Measurements from ENCODE around the gene EGFL7. TPM values are rescaled to one million over a fixed set of nuclear protein-coding genes. Genes with fewer than 3 reads are reported as not detected.

EGFL7 gene
- total RNA-seq, 4 donors from 2014 or later: 119 to 1,791 (median 307) TPM

DNA sequence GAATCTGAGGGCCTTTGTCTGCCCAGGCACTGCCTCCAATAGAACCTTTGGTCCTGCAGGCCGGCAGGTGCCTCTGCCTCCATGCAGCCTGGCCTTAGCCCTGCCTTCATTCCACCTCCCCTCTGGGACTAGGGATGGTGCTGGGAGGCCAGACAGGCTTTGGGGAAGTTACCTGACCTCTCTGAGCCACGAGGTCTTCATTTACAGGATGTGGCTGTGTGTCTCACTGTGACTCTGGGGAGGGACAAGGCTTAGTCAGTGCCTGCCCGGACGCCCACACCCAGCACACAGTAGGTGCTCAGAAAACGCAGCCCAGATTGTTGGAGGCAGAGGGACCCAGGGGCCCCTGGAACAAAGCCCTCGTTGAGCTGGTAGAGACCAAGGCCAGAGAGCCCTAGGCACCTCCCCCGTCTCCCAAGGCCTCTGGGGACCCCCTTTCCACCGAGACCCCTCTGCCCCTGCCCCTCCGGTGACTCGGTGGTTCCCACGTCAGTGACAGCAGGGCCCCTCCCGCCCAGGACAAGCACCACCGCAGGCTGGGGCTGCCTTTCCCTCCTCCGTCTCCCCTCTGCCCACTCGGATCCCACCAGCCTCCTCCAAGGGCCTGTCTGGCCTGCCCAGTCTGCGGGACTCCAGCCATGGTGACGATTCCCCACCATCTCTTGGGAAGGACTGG lies 46.9 kb upstream of the EGFL7 start:
- no peaks in the 10 kb centered on the region for H3K36me3 ChIP-seq
- no peak overlapping the region for H3K27ac ChIP-seq
- no peak overlapping the region for H3K4me3 ChIP-seq
- H3K9me3 ChIP-seq: no peaks in the 10 kb centered on the region
- intact Hi-C loops (cut with DNase I; ENCODE audit: low total_unique reads): no loop called here
- TF ChIP-seq, protein P1, sequence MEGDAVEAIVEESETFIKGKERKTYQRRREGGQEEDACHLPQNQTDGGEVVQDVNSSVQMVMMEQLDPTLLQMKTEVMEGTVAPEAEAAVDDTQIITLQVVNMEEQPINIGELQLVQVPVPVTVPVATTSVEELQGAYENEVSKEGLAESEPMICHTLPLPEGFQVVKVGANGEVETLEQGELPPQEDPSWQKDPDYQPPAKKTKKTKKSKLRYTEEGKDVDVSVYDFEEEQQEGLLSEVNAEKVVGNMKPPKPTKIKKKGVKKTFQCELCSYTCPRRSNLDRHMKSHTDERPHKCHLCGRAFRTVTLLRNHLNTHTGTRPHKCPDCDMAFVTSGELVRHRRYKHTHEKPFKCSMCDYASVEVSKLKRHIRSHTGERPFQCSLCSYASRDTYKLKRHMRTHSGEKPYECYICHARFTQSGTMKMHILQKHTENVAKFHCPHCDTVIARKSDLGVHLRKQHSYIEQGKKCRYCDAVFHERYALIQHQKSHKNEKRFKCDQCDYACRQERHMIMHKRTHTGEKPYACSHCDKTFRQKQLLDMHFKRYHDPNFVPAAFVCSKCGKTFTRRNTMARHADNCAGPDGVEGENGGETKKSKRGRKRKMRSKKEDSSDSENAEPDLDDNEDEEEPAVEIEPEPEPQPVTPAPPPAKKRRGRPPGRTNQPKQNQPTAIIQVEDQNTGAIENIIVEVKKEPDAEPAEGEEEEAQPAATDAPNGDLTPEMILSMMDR (IDR thresholded peaks at IDR 0.05): no peak
- TF ChIP-seq POLR2A (IDR thresholded peaks at IDR 0.05): no peak
- no peak for DNase-seq
- no peaks in the 10 kb centered on the region for H3K27me3 ChIP-seq
- no peaks in the 10 kb centered on the region for H3K4me1 ChIP-seq

DNA sequence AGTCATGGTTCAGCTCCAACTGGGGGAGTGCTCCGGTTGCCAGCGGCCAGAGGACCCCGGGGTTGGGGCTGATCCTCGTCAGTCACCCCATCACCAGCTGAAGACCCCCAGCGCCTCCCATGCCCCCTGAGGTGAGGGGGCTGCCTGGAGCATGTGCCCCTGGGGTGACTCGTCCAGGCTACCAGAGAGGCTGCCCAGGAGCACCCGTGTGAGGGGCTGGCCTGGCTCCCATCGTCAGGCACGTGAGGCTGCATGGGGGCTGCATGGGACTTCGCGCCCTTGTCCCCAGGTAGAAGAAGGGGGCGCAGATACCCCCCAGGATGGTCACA lies 46.4 kb upstream of the EGFL7 start:
- Histone ChIP-seq H3K27ac (no peak overlapping the region), H3K4me1 (no peaks in the 10 kb centered on the region), H3K36me3 (no peaks in the 10 kb centered on the region), H3K9me3 (no peaks in the 10 kb centered on the region), H3K4me3 (no peak overlapping the region), H3K27me3 (no peaks in the 10 kb centered on the region)
- intact Hi-C loops (cut with DNase I; ENCODE audit: low total_unique reads): no loop called here
- DNase-seq: no peak
- no peak for TF ChIP-seq POLR2A (IDR thresholded peaks at IDR 0.05)
- TF ChIP-seq, protein P1 (IDR thresholded peaks at IDR 0.05): no peak

DNA sequence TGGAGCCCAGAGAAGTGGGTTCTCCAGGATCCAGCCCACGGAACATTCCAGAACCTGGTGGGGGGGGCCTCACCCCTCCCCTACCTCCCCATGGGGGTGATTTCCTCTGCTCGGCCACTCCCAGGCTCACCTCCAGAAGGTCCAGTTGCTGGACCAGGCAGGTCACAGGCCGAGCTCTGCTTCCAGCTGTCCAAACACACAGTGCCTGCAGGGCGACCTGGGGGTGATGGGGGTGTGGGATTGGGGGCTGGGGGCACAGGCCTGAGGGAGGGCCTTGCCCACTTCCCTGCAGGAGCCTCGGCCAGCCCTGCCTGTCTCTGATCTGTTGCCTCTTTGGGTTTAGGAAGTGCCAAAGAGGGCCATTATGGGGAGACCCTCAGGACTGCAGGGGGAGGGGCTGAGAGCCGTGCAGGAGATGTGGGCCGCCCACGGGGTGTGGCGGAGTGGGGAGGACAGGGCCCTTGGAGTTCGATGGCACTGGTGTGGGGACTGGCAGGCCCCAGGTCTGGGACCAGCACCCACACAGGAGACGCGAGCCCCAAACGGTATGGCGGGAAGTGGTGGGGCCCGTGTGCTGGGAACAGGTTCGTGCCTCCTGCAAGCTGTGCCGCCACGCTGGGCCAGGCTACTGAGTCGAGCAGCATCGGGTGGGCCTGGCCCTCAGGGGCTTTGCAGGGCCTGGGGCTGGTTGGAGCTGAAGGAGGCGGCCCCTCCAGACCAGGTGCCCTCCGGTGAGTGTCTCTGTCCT lies 45.6 kb upstream of the EGFL7 start:
- Histone ChIP-seq H3K27me3 (no peaks in the 10 kb centered on the region), H3K36me3 (no peaks in the 10 kb centered on the region), H3K4me1 (no peaks in the 10 kb centered on the region), H3K9me3 (no peaks in the 10 kb centered on the region), H3K4me3 (no peak overlapping the region), H3K27ac (no peak overlapping the region)
- no peak for DNase-seq
- no peak for TF ChIP-seq POLR2A (IDR thresholded peaks at IDR 0.05)
- TF ChIP-seq, protein P1 (IDR thresholded peaks at IDR 0.05): no peak
- intact Hi-C loops (cut with DNase I; ENCODE audit: low total_unique reads): no loop called here

DNA sequence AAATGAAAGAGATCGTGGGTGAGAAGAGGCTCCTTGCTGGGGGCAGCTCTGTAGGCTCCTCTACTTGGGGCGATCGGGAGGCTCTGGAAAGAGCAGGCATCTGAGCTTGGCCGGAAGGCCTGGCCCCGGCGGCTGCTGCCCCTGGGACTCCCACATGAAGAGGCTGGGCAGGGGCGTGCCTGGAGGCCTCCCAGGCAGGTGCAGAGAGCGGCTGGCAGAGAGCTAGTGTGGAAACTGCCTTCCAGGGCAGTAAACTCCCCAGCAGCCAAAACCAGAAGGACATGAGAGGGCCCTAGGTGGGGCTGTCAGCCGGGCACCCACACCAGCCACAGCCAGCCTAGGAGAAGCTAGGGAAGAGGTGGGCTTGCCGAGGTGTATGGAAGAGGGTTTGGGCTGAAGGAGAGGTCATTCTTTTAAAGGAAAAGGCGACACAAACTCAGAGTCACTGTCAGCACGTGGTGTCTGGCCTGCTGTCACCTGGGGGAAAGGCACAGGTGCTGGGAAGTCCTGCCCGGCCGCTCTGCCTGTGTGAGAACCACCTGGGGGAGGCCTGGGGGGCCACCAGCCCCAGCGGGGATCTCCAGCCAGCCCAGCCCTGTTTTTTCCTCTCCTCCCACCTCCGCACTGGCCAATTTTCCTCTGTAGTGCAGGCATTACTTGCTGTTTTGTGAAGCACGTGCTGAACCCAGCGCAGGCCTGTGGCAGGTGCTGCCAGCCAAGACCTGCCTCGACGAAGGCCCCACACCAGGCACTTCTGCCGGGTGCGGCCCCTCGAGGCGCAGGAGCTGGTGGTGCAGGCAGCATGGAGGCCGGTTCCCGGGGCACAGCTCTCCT lies 44.8 kb upstream of the EGFL7 start:
- no peak overlapping the region for H3K4me3 ChIP-seq
- TF ChIP-seq POLR2A (IDR thresholded peaks at IDR 0.05): no peak
- TF ChIP-seq, protein P1 (IDR thresholded peaks at IDR 0.05): no peak
- no peak overlapping the region for H3K27ac ChIP-seq
- no peaks in the 10 kb centered on the region for H3K9me3 ChIP-seq
- intact Hi-C loops (cut with DNase I; ENCODE audit: low total_unique reads): no loop called here
- no peaks in the 10 kb centered on the region for H3K36me3 ChIP-seq
- no peak for DNase-seq
- no peaks in the 10 kb centered on the region for H3K4me1 ChIP-seq
- H3K27me3 ChIP-seq: no peaks in the 10 kb centered on the region

All from uterus (tissue), 4 donors.